GM19452 (cell line): Measurements from ENCODE around the gene FMR1NB.

Experiments used
- ATAC-seq: cut with Tn5 transposase; IDR thresholded peaks from one replicate; pipeline ENCODE4 v1.9.1; 2021; ENCODE audit not compliant: unreplicated experiment

The FMR1NB gene

GRCh38 chrX:148069759-148070503 is 88.8 kb downstream of the FMR1NB start:
- ATAC-seq: peak; percentile 86

- ATAC-seq: no peak
Measured at GRCh38 chrX:148070504-148070877, 89.4 kb downstream of the FMR1NB start.
